Activated CD4-positive, CD25-positive, alpha-beta regulatory T cell (primary cell): ENCODE measurements around the gene HPCAL1.

Experiments used
- DNase-seq, 4 experiments: peaks; one replicate each; lab custom pipeline; 2025; lab: John Stamatoyannopoulos, UW

Gene HPCAL1

DNA sequence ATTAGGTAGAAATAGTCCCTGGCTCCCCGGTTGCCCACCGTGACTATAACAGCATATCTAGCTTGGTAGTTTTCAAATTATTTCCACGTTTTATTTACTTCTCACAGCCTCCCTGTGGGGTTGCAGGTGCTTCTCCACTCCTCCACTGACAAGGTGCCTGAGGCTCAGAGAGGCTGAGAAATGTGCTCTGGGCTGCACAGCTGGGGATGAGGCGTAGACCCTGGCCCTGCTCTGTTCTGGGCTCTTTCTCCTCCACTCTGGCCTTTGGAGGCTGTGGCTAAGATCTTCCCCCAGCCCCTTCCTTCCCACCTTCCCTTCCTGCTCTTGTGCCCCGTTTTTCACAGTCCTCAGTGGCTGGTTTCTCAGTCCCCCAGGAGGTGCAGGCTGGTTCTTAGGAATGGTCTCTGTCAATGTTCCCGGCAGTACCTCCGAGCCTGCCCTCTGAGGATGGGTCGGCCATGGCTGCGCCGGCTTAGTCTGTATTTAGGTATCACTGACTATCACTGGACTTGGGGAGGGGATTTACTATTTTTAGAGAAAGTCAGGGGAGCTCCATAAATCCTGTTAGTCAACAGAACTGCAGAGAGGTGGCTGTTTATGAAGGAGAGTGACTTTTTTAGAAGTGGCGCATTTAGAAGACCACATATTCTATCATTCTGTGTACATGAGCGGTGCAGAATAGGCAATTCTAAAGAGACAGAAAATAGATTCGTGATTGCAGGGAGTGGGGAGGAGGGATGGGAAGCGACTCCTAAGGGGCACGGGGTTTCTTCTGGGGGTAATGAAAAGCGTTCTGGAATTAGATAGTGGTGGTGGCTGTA lies 35.0 kb downstream of the HPCAL1 start:
- DNase-seq = no peak

DNA sequence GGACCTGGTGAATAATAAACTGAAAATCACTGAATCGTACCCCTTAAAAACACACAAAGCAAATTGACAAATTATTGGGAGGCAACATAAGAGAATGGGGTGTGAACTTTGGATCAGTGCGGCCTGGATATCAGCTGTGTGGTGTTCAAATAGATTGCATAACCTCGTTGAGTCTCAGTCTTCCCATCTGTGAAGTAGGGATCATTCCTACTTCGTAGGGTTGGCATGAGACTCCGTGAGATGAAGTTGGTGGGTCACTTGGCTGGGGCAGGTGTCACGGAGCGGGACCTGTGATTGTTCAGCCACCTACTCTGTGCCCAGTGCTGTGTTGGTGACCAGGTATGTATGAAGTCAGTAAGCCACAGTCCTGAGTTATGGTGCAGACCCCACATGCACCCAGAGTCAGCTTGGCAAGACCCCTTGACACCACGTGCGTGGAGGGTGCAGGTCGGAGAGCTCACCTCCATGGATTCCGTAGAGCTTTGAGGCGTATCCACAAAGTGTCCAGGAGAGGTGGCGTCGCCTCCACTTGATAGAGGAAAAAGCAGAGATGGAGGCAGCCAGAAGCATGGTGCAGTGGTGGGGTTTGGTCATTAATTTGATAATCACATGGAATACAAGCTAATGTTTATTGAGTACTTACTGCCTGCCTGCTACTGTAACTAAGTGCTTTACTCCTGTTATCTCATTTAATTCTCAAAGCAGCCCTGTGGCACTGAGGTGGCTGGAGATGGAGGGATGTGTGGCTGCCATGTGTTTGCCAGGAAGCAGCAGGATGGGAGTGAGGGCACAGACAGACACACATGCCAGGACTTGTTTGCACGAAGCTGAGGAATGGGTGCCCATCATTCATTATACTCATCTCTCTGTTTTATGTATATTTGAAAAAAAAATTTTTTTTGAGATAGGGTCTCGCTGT lies 35.8 kb downstream of the HPCAL1 start:
- DNase-seq = no peak

- DNase-seq = no peak
Measured at GRCh38 chr2:10339647-10340592, 37.2 kb downstream of the HPCAL1 start.

GRCh38 chr2:10340593-10340975 lies 37.9 kb downstream of the HPCAL1 start:
- no peak for DNase-seq

GRCh38 chr2:10341193-10341592 lies 38.5 kb downstream of the HPCAL1 start:
- DNase-seq = no peak

GRCh38 chr2:10342245-10342951 lies 39.7 kb downstream of the HPCAL1 start:
- DNase-seq = no peak

GRCh38 chr2:10343191-10343590 lies 40.5 kb downstream of the HPCAL1 start:
- DNase-seq = no peak

DNA sequence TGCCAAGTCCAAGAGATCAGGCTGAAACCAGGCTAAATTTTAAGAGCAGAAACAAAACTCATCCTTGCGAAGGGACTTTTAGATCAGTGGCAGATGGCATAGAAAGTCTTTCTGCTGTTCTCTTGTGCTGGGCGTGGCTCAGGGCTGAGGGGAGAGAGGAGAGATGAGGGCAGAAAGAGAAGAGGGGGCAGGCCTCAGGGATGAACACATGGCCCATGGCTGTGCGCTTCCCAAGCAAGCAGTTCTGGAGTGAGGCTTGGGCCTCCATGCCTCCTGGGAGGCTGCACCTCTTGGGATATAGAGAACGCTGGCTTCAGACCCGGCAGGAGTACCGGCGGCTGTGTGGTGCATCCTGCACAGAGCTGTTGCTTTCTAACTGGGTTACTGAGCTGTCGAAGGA lies 41.0 kb downstream of the HPCAL1 start:
- no peak for DNase-seq

- no peak for DNase-seq
Measured at GRCh38 chr2:10344105-10345066, 41.7 kb downstream of the HPCAL1 start.

GRCh38 chr2:10345126-10345525 lies 42.4 kb downstream of the HPCAL1 start:
- no peak for DNase-seq

GRCh38 chr2:10345813-10346212 lies 43.1 kb downstream of the HPCAL1 start:
- no peak for DNase-seq

GRCh38 chr2:10346929-10347561 lies 44.3 kb downstream of the HPCAL1 start:
- no peak for DNase-seq

GRCh38 chr2:10347562-10347948 lies 44.9 kb downstream of the HPCAL1 start:
- no peak for DNase-seq

DNA sequence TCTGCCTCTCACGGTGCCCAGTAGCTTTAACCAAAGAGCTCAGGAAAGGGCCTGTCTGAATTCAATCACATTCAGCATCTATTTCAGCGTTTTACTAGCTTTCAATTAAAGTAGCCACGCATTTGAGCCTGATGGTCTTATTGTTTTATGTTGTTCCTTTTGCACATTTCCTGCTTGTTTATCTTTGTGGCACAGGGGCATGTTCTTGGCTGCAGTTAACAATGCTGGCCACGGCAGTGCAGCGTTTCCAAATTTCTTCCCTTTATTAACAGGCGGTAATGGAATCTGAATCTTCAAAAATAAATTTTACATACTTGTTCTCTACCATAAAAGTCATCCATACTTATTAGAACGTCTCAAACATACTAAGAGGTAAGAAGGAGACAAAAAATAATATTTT lies 46.2 kb downstream of the HPCAL1 start:
- DNase-seq = no peak

- no peak for DNase-seq
Measured at GRCh38 chr2:10350761-10351160, 48.1 kb downstream of the HPCAL1 start.

DNA sequence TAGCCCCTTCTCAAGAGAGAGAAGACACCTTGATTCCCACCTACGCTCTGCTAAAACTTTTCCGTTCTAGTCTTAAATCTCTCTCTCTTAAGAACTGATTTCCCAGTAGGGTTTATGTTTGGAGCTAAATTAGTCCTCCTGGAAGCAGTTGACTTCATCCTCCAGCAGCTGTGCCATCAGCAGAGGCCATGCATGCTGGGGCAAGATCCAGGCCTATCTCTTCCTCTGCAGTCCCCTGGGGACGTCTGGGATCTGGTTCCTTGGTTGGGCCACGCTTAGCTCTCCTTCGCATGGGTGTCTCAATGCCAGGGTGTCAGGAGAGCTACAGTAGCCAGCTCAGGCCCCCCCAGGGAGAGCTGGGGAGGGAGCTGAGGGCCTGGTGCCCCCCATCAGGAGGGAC lies 49.7 kb downstream of the HPCAL1 start:
- DNase-seq = no peak

- no peak for DNase-seq
Measured at GRCh38 chr2:10352972-10353371, 50.3 kb downstream of the HPCAL1 start.

- no peak for DNase-seq
Measured at GRCh38 chr2:10353931-10354330, 51.2 kb downstream of the HPCAL1 start.

DNA sequence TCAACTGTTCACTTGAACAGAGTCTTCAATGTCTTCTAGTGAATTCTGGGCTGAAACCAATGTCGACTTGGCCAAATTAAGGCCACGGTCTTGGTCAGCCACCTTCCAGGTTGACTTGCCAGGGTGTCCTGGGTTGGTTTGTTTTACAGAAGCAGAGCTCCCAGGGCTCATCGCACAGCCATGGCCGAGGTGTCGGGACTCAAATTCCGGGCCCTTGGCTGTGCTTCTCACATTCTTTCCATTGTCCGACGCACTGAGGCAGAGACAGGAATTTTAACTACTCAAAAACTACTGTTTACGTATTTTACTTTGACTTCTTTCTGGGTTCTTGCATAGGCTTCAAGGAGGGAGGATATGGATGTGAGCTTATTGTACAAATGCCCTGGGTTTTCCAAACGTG lies 51.7 kb downstream of the HPCAL1 start:
- DNase-seq = no peak
